Caco-2 (cell line): ENCODE results near the gene SLC25A18. TPM values are rescaled to one million over a fixed set of nuclear protein-coding genes. Genes with fewer than 3 reads are reported as not detected.

Experiments used
- BruUV-seq: library from RNA; stranded (reverse); fragments of 400-500 nt; replicated peaks from 2 replicates; lab custom pipeline; 2021; lab: Mats Ljungman, UMichigan
- CTCF ChIA-PET: fragments of 300-600 bp; sonication (Branson Sonifier 250); formaldehyde crosslinking; loops from one replicate; lab custom pipeline; 2022; ENCODE audit warnings: antibody characterized with exemption; lab: Charles Lee
- POLR2A ChIA-PET: fragments of 300-600 bp; sonication (Branson Sonifier 250); formaldehyde crosslinking; loops from one replicate; lab custom pipeline; 2022; ENCODE audit warnings: antibody characterized with exemption; lab: Charles Lee
- DNase-seq, 2 experiments: peaks; one replicate each; pipeline versions ENCODE4 v3.0.0 to v3.0.0-alpha.2; 2020 to 2022
- H3K27me3 ChIP-seq: replicated peaks from 2 replicates; pipeline ENCODE4 v1.6.0; 2011; ENCODE audit warnings: low read length; ENCODE audit not compliant: control insufficient read depth, insufficient read depth
- H3K36me3 ChIP-seq: 2 replicates; pipeline ENCODE4 v1.5.1; 2011; ENCODE audit warnings: low read length; ENCODE audit not compliant: control insufficient read depth, insufficient read depth
- H3K4me1 ChIP-seq: fragments of 250-450 bp; sonication (Bioruptor Pico); 2 replicates; pipeline ENCODE4 v1.5.1; 2020; ENCODE audit warnings: mild to moderate bottlenecking
- H3K4me3 ChIP-seq: 2 replicates; pipeline ENCODE4 v1.5.1; 2011; ENCODE audit warnings: low read depth, mild to moderate bottlenecking, control low read depth, low read length
- H3K9me3 ChIP-seq: fragments of 250-450 bp; sonication (Bioruptor Pico); 2 replicates; pipeline ENCODE4 v1.5.1; 2020; ENCODE audit warnings: mild to moderate bottlenecking, moderate library complexity
- H3K27ac Mint-ChIP-seq: one replicate; pipeline ENCODE4 v1.8.0; 2022; ENCODE audit warnings: mixed read lengths; ENCODE audit not compliant: unreplicated experiment
- H3K27me3 Mint-ChIP-seq: one replicate; pipeline ENCODE4 v1.8.0; 2022; ENCODE audit warnings: mixed read lengths; ENCODE audit not compliant: insufficient read depth, unreplicated experiment
- H3K36me3 Mint-ChIP-seq: one replicate; pipeline ENCODE4 v1.8.0; 2022; ENCODE audit warnings: mild to moderate bottlenecking, mixed read lengths; ENCODE audit not compliant: insufficient read depth, unreplicated experiment
- H3K4me1 Mint-ChIP-seq: one replicate; pipeline ENCODE4 v1.8.0; 2022; ENCODE audit warnings: low read depth, mixed read lengths; ENCODE audit not compliant: unreplicated experiment
- H3K4me3 Mint-ChIP-seq: one replicate; pipeline ENCODE4 v1.8.0; 2022; ENCODE audit warnings: mild to moderate bottlenecking, moderate library complexity, mixed read lengths; ENCODE audit not compliant: unreplicated experiment
- H3K9me3 Mint-ChIP-seq: one replicate; pipeline ENCODE4 v1.8.0; 2022; ENCODE audit warnings: mixed read lengths; ENCODE audit not compliant: unreplicated experiment
- CTCF ChIP-seq, 2 experiments: fragments of 200-600 bp in 1 of 2; IDR thresholded peaks; 1 replicate in 1 of 2; 2 replicates in 1 of 2; pipeline versions ENCODE4 v1.5.1 to v1.8.0; 2011 to 2022; ENCODE audit warnings: antibody characterized with exemption in 1 of 2, control low read depth in 1 of 2, inconsistent platforms in 1 of 2, low read depth in 1 of 2, low read length in 1 of 2, mild to moderate bottlenecking in 1 of 2, moderate library complexity in 1 of 2; ENCODE audit not compliant: insufficient read depth in 1 of 2, severe bottlenecking in 1 of 2, unreplicated experiment in 1 of 2
- intact Hi-C: fragments of 100-400 bp; cut with micrococcal nuclease; formaldehyde crosslinking; loops from one replicate; pipeline ENCODE4 v1.10.0; 2022; ENCODE audit not compliant: unreplicated experiment
- total RNA-seq: library from RNA; stranded (reverse); gene quantifications from 2 replicates; pipeline ENCODE4 v1.2.3, GENCODE V29; 2022

Gene SLC25A18
- total RNA-seq, 1 experiment from 2014 or later = not detected

GRCh38 chr22:17578136-17578754 lies 14.9 kb downstream of the SLC25A18 start:
- no peaks in the 10 kb centered on the region for H3K27me3 Mint-ChIP-seq
- no peak overlapping the region for H3K27ac Mint-ChIP-seq
- H3K9me3 Mint-ChIP-seq = no peaks in the 10 kb centered on the region
- TF ChIP-seq CTCF (IDR thresholded peaks at IDR 0.05; ENCODE audit: insufficient read depth in 1 of 2, low read depth in 1 of 2, low read length in 1 of 2, severe bottlenecking in 1 of 2, unreplicated experiment in 1 of 2) = no peak
- no peak for DNase-seq
- no peaks in the 10 kb centered on the region for H3K9me3 ChIP-seq
- H3K27me3 ChIP-seq = no peaks in the 10 kb centered on the region
- H3K4me1 Mint-ChIP-seq = peaks cover 6% of the 10 kb centered on the region
- H3K36me3 Mint-ChIP-seq = no peaks in the 10 kb centered on the region
- H3K4me3 ChIP-seq = no peak overlapping the region
- intact Hi-C loops = no loop called here
- ChIA-PET CTCF (interaction anchor here (0.7 kb wide), 1 partner anchor 23 kb away, joined by 3 read pairs; no protein-coding TSS in a partner anchor), POLR2A (no interaction called here)
- H3K4me3 Mint-ChIP-seq = no peak overlapping the region
- no TSS peak for BruUV-seq
- H3K36me3 ChIP-seq = no peaks in the 10 kb centered on the region
- H3K4me1 ChIP-seq = no peaks in the 10 kb centered on the region; the same call in 1 of the 2 replicates

DNA sequence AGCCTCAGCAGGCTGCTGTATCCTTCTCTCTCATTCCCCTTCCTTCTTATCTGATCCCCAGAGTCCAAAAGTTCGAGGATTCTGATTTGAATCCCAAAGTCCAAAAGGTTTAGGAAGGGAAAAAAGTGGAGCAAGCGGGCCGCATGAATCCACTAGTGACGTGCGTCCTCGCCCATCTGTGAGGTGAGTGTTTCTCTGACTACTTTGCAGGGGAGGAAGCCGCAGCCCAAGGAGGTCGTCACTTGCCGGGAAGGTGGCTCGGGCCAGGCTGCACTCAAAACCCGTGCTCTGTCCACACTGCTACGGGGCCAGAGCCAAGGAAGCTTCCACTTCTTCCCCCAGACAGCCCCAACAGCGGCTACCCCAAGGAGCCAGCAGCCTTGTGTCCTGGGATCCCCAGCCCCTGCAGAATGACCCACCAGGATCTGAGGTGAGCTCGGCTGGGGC lies 16.3 kb downstream of the SLC25A18 start:
- CTCF ChIA-PET = interaction anchor here (0.5 kb wide), 1 partner anchor 313 kb away, joined by 3 read pairs; no protein-coding TSS in a partner anchor

More for the DNA sequence above, 16.3 kb downstream of the SLC25A18 start:
- Mint-ChIP-seq H3K9me3 (no peaks in the 10 kb centered on the region), H3K4me1 (peaks cover 6% of the 10 kb centered on the region), H3K4me3 (no peak overlapping the region), H3K27ac (no peak overlapping the region), H3K27me3 (no peaks in the 10 kb centered on the region), H3K36me3 (no peaks in the 10 kb centered on the region)
- no peaks in the 10 kb centered on the region; the same call in 1 of the 2 replicates for H3K4me1 ChIP-seq
- no peaks in the 10 kb centered on the region for H3K9me3 ChIP-seq
- POLR2A ChIA-PET = interaction anchor here (0.5 kb wide), 1 partner anchor 18 kb away, joined by 3 read pairs; no protein-coding TSS in a partner anchor
- no TSS peak for BruUV-seq
- H3K4me3 ChIP-seq = no peak overlapping the region
- no peaks in the 10 kb centered on the region for H3K36me3 ChIP-seq
- H3K27me3 ChIP-seq = no peaks in the 10 kb centered on the region
- intact Hi-C loops = no loop called here
- no peak for DNase-seq
- no peak for TF ChIP-seq CTCF (IDR thresholded peaks at IDR 0.05; ENCODE audit: insufficient read depth in 1 of 2, low read depth in 1 of 2, low read length in 1 of 2, severe bottlenecking in 1 of 2, unreplicated experiment in 1 of 2)
